ENCODE measurements around the gene B4GALT4. TPM values are rescaled to one million over a fixed set of nuclear protein-coding genes. Genes with fewer than 3 reads are reported as not detected.

The B4GALT4 gene
- total and polyA plus RNA-seq, 9 donors, result 14.4 to 26.6 (median 23.7) TPM

- intact Hi-C loops (cut with DNase I), result no loop called here
- H3K36me3 ChIP-seq, result no peaks in the 10 kb centered on the region
- H3K4me3 ChIP-seq, result no peak overlapping the region
- H3K27me3 ChIP-seq, result no peaks in the 10 kb centered on the region
- DNase-seq, result no peak
- H3K4me1 ChIP-seq (ENCODE audit: insufficient read depth), result peaks cover 3% of the 10 kb centered on the region
- H3K9me3 ChIP-seq, result no peaks in the 10 kb centered on the region
- TF ChIP-seq POLR2A (IDR thresholded peaks at IDR 0.05), result no peak
- TF ChIP-seq EP300 (IDR thresholded peaks at IDR 0.05), result no peak
- no peak for TF ChIP-seq CTCF (IDR thresholded peaks at IDR 0.05)
- 48 to 56% (median 50%) methylated on average over 1 of the region's 1 CpG for WGBS, 3 donors
- no peak overlapping the region for H3K27ac ChIP-seq
Observed at GRCh38 chr3:119235151-119235550, 5.5 kb downstream of the B4GALT4 start.

- DNase-seq, result no peak
- no peaks in the 10 kb centered on the region for H3K9me3 ChIP-seq
- no peaks in the 10 kb centered on the region for H3K36me3 ChIP-seq
- TF ChIP-seq POLR2A (IDR thresholded peaks at IDR 0.05) (no peak), CTCF (IDR thresholded peaks at IDR 0.05) (no peak), EP300 (IDR thresholded peaks at IDR 0.05) (no peak)
- no peaks in the 10 kb centered on the region for H3K27me3 ChIP-seq
- intact Hi-C loops (cut with DNase I), result no loop called here
- no peak overlapping the region for H3K27ac ChIP-seq
- no peak overlapping the region for H3K4me3 ChIP-seq
- H3K4me1 ChIP-seq (ENCODE audit: insufficient read depth), result peaks cover 3% of the 10 kb centered on the region
- 63 to 90% (median 66%) methylated on average over 1 of the region's 1 CpG for WGBS, 3 donors
Observed at GRCh38 chr3:119234610-119235009, 6.1 kb downstream of the B4GALT4 start.

DNA sequence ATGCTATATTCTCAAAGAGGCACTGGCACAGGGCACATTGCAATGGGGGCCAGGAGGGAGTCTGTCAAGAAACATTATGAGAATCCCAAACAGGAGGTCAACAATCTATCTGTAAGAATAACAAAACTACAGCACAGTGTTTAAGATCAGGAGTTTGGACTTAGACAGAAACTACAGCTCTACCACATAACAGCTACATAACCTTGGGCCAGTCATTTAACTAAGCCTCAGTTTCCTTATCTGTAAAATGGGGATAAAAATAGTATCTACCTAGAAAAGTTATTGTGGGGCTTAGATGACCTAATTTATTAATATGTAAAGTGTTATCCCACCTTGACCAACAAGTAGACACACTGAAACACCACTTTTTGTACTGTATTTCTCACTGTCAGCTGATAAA is 9.9 kb downstream of the B4GALT4 start:
- intact Hi-C loops (cut with DNase I), result no loop called here
- Histone ChIP-seq H3K36me3 (no peaks in the 10 kb centered on the region), H3K4me1 (ENCODE audit: insufficient read depth) (no peaks in the 10 kb centered on the region), H3K9me3 (no peaks in the 10 kb centered on the region), H3K27me3 (no peaks in the 10 kb centered on the region), H3K27ac (no peak overlapping the region), H3K4me3 (no peak overlapping the region)
- DNase-seq, result no peak
- TF ChIP-seq CTCF (IDR thresholded peaks at IDR 0.05) (no peak), EP300 (IDR thresholded peaks at IDR 0.05) (no peak), POLR2A (IDR thresholded peaks at IDR 0.05) (no peak)

DNA sequence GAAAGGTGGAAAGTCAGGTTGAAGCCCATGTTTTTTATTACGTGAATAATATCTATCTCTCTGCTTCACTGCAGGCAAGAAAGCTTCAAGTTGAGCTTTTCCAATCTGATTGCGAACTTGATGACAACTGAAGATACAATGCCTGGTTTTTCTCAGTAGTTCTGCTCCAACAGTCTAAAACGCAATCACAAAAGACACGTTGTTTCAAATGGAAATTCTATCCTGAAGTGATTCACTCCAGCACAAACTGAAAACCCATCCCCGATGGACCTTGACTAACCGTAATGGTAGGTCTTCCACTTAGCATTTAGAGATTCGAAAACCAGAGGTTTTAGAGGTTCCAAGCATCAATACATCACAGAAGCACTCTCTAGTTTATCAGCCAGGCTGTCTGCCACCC is 10.6 kb downstream of the B4GALT4 start:
- H3K36me3 ChIP-seq, result no peaks in the 10 kb centered on the region

More for the DNA sequence above, 10.6 kb downstream of the B4GALT4 start:
- intact Hi-C loops (cut with DNase I), result no loop called here
- H3K27me3 ChIP-seq, result no peaks in the 10 kb centered on the region
- H3K9me3 ChIP-seq, result no peaks in the 10 kb centered on the region
- TF ChIP-seq POLR2A (IDR thresholded peaks at IDR 0.05), result no peak
- TF ChIP-seq CTCF (IDR thresholded peaks at IDR 0.05), result no peak
- no peak for TF ChIP-seq EP300 (IDR thresholded peaks at IDR 0.05)
- H3K27ac ChIP-seq, result no peak overlapping the region
- no peak for DNase-seq
- no peak overlapping the region for H3K4me3 ChIP-seq
- 95 to 99% (median 95%) methylated on average over 7 of the region's 7 CpGs for WGBS, 3 donors
- no peaks in the 10 kb centered on the region for H3K4me1 ChIP-seq (ENCODE audit: insufficient read depth)
